Activated CD8-positive, alpha-beta memory T cell treated with anti-CD3 and anti-CD28 coated beads, Interleukin-2, amount 50 U/mL, for 1 hour (primary cell): Measurements from ENCODE around the gene ATAT1.

ENCODE experiments used
- DNase-seq: peaks from one replicate; pipeline ENCODE4 v3.0.0-alpha.2; 2020; ENCODE audit errors: extremely low read depth

The ATAT1 gene

GRCh38 chr6:30684386-30685156, 57.9 kb downstream of the ATAT1 start:
- no peak for DNase-seq

GRCh38 chr6:30685157-30686008, 58.7 kb downstream of the ATAT1 start:
- no peak for DNase-seq

GRCh38 chr6:30686009-30686907, 59.6 kb downstream of the ATAT1 start, which contains the start of gene PPP1R18:
Gene PPP1R18, minus strand, starts transcription at chr6:30686645. Its CDS starts 627 bp downstream, at chr6:30686018.
- DNase-seq = no peak

GRCh38 chr6:30686908-30687658, 60.4 kb downstream of the ATAT1 start:
- no peak for DNase-seq

GRCh38 chr6:30687659-30688431, 61.2 kb downstream of the ATAT1 start:
- DNase-seq = no peak

GRCh38 chr6:30688569-30688968, 61.9 kb downstream of the ATAT1 start:
- DNase-seq = no peak

GRCh38 chr6:30689022-30689865, 62.6 kb downstream of the ATAT1 start:
- DNase-seq = no peak

- DNase-seq = no peak
These were observed 63.3 kb downstream of the ATAT1 start for GRCh38 chr6:30689985-30690384.

- DNase-seq = no peak
These were observed 63.9 kb downstream of the ATAT1 start, which contains the start of gene NRM for GRCh38 chr6:30690403-30691207. Gene NRM, minus strand, starts transcription at chr6:30690984. Its CDS starts 10 bp downstream, at chr6:30690974.

GRCh38 chr6:30691208-30691847, 64.7 kb downstream of the ATAT1 start:
- no peak for DNase-seq
